GM23248 (cell line): ENCODE results near the gene SSUH2.

Experiments
- EZH2 ChIP-seq: fragments of 200-600 bp; sonication (generic); IDR thresholded peaks from 2 replicates; pipeline ENCODE4 v1.6.1; 2018; ENCODE audit warnings: antibody characterized with exemption, mild to moderate bottlenecking; ENCODE audit not compliant: insufficient read depth, poor library complexity, severe bottlenecking
- EZH2phosphoT487 ChIP-seq: fragments of 200-600 bp; sonication (generic); IDR thresholded peaks from 2 replicates; pipeline ENCODE4 v1.6.1; 2018; ENCODE audit warnings: antibody characterized with exemption, moderate library complexity, mild to moderate bottlenecking, low read depth; ENCODE audit not compliant: insufficient read depth

DNA sequence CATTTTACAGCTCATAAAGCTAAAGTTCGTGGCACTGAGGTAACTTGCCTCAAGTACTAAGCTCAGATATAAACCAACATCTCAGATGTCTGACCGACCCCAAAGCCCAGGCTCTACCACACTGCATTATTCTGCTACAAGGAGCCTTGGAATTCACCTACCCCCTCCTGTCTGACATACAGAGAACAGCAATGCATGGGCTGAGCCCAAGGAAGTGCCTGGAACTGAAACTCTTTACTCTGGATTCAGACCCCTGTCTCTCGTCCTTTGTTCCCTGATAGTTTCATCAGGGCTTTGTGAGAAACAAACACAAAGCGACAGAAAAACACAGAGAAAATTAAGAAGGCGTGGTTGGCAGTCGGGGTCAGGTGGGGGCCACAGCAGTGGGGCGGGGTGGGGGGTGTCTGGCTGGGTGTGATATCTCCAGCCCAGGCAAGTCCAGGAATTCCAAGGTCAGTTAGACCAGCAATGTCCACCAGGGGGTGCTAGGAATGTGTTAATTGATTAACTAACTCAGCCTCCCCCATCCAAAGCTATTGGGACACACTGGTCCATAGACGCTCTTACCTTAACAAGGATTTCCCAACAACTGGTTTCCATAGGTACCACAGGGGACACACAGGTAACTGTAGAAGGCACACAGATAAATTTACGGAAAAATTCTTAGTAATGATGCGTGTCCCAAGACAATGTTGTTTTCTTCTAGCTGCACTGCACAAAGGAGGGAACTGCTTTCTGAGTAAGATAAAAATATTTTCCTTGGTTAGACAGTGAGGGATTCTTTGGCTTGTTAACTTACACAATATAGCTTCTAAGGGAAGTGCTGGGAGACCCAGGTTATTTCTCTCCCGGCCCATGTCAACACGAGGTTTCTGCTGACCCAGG lies 18.8 kb upstream of the SSUH2 start:
- no peak for TF ChIP-seq EZH2
- TF ChIP-seq EZH2phosphoT487, result no peak
